Nephron (organoid): ENCODE data around the gene RTTN.

Experiments used
- H3K27ac Mint-ChIP-seq, 3 experiments: 2 replicates each; pipeline ENCODE4 v1.8.0; 2020; ENCODE audit warnings: mixed read lengths in 3 of 3, mild to moderate bottlenecking in 2 of 3, moderate library complexity in 1 of 3
- H3K27me3 Mint-ChIP-seq: 2 replicates; pipeline ENCODE4 v1.8.0; 2021; ENCODE audit warnings: low read depth, mild to moderate bottlenecking, moderate library complexity, mixed read lengths
- H3K36me3 Mint-ChIP-seq: 2 replicates; pipeline ENCODE4 v1.8.0; 2020; ENCODE audit warnings: low read depth, mixed read lengths
- H3K4me1 Mint-ChIP-seq: 2 replicates; pipeline ENCODE4 v1.8.0; 2020; ENCODE audit warnings: mixed read lengths
- H3K4me3 Mint-ChIP-seq, 3 experiments: 2 replicates each; pipeline ENCODE4 v1.8.0; 2020; ENCODE audit warnings: mild to moderate bottlenecking in 3 of 3, mixed read lengths in 3 of 3, moderate library complexity in 2 of 3
- H3K9me3 Mint-ChIP-seq: 2 replicates; pipeline ENCODE4 v1.8.0; 2020; ENCODE audit warnings: mixed read lengths
- CTCF ChIP-seq, 3 experiments: fragments of 200-600 bp; sonication (generic); IDR thresholded peaks; one replicate each; pipeline ENCODE4 v1.5.0; 2021; ENCODE audit warnings: antibody characterized with exemption in 3 of 3; ENCODE audit not compliant: unreplicated experiment in 3 of 3

RTTN gene

GRCh38 chr18:70036771-70037347 lies 168.6 kb downstream of the RTTN start:
- no peaks in the 10 kb centered on the region for H3K27me3 Mint-ChIP-seq
- no peaks in the 10 kb centered on the region for H3K4me1 Mint-ChIP-seq
- no peak overlapping the region for H3K4me3 Mint-ChIP-seq
- no peak overlapping the region for H3K27ac Mint-ChIP-seq
- H3K9me3 Mint-ChIP-seq = no peaks in the 10 kb centered on the region
- peaks cover 48% of the 10 kb centered on the region for H3K36me3 Mint-ChIP-seq
- TF ChIP-seq CTCF (IDR thresholded peaks at IDR 0.05; ENCODE audit: unreplicated experiment in 3 of 3) = no peak

- H3K9me3 Mint-ChIP-seq = no peaks in the 10 kb centered on the region
- no peak overlapping the region for H3K27ac Mint-ChIP-seq
- H3K27me3 Mint-ChIP-seq = no peaks in the 10 kb centered on the region
- H3K4me3 Mint-ChIP-seq = no peak overlapping the region
- TF ChIP-seq CTCF (IDR thresholded peaks at IDR 0.05; ENCODE audit: unreplicated experiment in 3 of 3) = no peak
- H3K4me1 Mint-ChIP-seq = no peaks in the 10 kb centered on the region
- peaks cover 48% of the 10 kb centered on the region for H3K36me3 Mint-ChIP-seq
Observed at GRCh38 chr18:70036168-70036567, 169.3 kb downstream of the RTTN start.

GRCh38 chr18:70031221-70031620 lies 174.3 kb downstream of the RTTN start:
- H3K4me1 Mint-ChIP-seq = no peaks in the 10 kb centered on the region
- TF ChIP-seq CTCF (IDR thresholded peaks at IDR 0.05; ENCODE audit: unreplicated experiment in 3 of 3) = no peak
- no peaks in the 10 kb centered on the region for H3K9me3 Mint-ChIP-seq
- no peak overlapping the region for H3K27ac Mint-ChIP-seq
- H3K36me3 Mint-ChIP-seq = peaks cover 35% of the 10 kb centered on the region
- H3K27me3 Mint-ChIP-seq = no peaks in the 10 kb centered on the region
- H3K4me3 Mint-ChIP-seq = no peak overlapping the region

GRCh38 chr18:70030728-70031127 lies 174.8 kb downstream of the RTTN start:
- H3K27me3 Mint-ChIP-seq = no peaks in the 10 kb centered on the region
- TF ChIP-seq CTCF (IDR thresholded peaks at IDR 0.05; ENCODE audit: unreplicated experiment in 3 of 3) = no peak
- H3K9me3 Mint-ChIP-seq = no peaks in the 10 kb centered on the region
- no peak overlapping the region for H3K27ac Mint-ChIP-seq
- H3K36me3 Mint-ChIP-seq = peaks cover 38% of the 10 kb centered on the region
- no peaks in the 10 kb centered on the region for H3K4me1 Mint-ChIP-seq
- H3K4me3 Mint-ChIP-seq = no peak overlapping the region

GRCh38 chr18:70029163-70029562 lies 176.3 kb downstream of the RTTN start:
- no peak for TF ChIP-seq CTCF (IDR thresholded peaks at IDR 0.05; ENCODE audit: unreplicated experiment in 3 of 3)
- Mint-ChIP-seq H3K36me3 (peaks cover 36% of the 10 kb centered on the region), H3K4me3 (no peak overlapping the region), H3K27me3 (no peaks in the 10 kb centered on the region), H3K9me3 (no peaks in the 10 kb centered on the region), H3K4me1 (no peaks in the 10 kb centered on the region), H3K27ac (no peak overlapping the region)

GRCh38 chr18:70028734-70029133 lies 176.8 kb downstream of the RTTN start:
- TF ChIP-seq CTCF (IDR thresholded peaks at IDR 0.05; ENCODE audit: unreplicated experiment in 3 of 3) = no peak
- H3K36me3 Mint-ChIP-seq = peaks cover 36% of the 10 kb centered on the region
- no peaks in the 10 kb centered on the region for H3K4me1 Mint-ChIP-seq
- H3K9me3 Mint-ChIP-seq = no peaks in the 10 kb centered on the region
- no peaks in the 10 kb centered on the region for H3K27me3 Mint-ChIP-seq
- no peak overlapping the region for H3K27ac Mint-ChIP-seq
- H3K4me3 Mint-ChIP-seq = no peak overlapping the region
